Fibroblast of mammary gland (primary cell): Measurements from ENCODE around the gene FAM229A.
A peak's percentile ranks its signal among the peaks of the same experiment; 100 is the strongest.

ENCODE experiments used
- DNase-seq: peaks from one replicate; pipeline ENCODE4 v3.0.0-alpha.2; 2010; ENCODE audit warnings: low read depth
- H3K4me3 ChIP-seq: 2 replicates; pipeline ENCODE4 v1.5.1; 2011; ENCODE audit warnings: low read depth, mild to moderate bottlenecking, low read length, moderate library complexity; ENCODE audit not compliant: control insufficient read depth
- TF ChIP-seq, protein P1 (sequence below): conservative IDR thresholded peaks from 2 replicates; pipeline ENCODE4 v1.5.1; 2011; ENCODE audit warnings: low read depth, low read length, inconsistent platforms; ENCODE audit not compliant: control insufficient read depth, insufficient read depth

The FAM229A gene

GRCh38 chr1:32392325-32392724, 30.0 kb upstream of the FAM229A start:
- DNase-seq = peak; percentile 2
- TF ChIP-seq, protein P1, sequence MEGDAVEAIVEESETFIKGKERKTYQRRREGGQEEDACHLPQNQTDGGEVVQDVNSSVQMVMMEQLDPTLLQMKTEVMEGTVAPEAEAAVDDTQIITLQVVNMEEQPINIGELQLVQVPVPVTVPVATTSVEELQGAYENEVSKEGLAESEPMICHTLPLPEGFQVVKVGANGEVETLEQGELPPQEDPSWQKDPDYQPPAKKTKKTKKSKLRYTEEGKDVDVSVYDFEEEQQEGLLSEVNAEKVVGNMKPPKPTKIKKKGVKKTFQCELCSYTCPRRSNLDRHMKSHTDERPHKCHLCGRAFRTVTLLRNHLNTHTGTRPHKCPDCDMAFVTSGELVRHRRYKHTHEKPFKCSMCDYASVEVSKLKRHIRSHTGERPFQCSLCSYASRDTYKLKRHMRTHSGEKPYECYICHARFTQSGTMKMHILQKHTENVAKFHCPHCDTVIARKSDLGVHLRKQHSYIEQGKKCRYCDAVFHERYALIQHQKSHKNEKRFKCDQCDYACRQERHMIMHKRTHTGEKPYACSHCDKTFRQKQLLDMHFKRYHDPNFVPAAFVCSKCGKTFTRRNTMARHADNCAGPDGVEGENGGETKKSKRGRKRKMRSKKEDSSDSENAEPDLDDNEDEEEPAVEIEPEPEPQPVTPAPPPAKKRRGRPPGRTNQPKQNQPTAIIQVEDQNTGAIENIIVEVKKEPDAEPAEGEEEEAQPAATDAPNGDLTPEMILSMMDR = no peak
- H3K4me3 ChIP-seq = no peak overlapping the region

DNA sequence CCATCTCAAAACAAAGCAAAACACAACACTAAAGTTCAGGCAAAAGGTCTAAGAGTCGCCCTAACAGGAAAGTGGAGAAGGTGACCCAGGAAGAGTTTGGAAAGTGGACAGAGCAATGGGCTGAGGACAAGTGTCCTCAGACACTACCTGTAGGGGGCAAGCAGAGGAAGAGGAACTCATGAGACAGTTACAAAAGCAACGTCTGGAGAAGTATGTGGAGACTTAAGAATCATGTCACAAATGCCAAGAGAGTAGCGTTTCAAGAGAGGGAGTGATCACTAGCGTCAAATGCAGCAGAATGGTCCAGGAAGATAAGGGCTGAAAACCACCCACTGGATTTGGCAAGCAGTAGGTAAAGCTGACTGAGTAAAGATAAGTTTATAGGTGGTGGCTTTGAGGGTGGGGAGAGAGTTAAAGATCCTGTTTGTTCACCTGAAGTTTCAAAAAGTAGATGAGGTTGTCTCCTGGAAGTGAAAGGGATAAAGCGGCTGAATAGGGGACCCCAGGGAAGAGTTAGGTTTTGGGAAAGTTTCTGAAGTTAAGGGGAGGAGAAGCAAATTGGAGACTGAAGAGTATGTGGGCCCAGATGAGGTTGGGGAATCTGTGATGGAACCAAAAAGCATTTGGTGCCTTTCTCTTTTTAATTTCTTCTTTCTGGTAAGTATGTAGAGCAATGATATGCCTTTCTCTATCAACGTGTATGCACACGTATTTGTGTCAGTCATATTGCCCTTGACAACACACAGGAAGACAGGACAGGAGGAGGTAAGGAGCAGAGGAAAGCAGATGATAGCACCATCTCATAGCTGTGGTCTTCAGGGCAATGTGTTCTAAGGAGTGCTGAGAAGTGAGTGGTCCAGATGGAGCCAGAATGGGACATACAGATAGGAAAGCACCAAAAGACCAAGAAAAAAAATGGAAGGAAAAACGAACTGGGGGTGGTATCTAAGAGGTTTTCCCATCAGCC, 28.9 kb upstream of the FAM229A start:
- H3K4me3 ChIP-seq = no peak overlapping the region
- no peak for DNase-seq
- TF ChIP-seq, protein P1 = no peak

- TF ChIP-seq, protein P1 = no peak
- H3K4me3 ChIP-seq = no peak overlapping the region
- no peak for DNase-seq
These were observed 26.4 kb upstream of the FAM229A start for GRCh38 chr1:32388641-32389040.

GRCh38 chr1:32386676-32387392, 24.5 kb upstream of the FAM229A start:
- no peak overlapping the region for H3K4me3 ChIP-seq
- TF ChIP-seq, protein P1 = no peak
- no peak for DNase-seq

- H3K4me3 ChIP-seq = no peak overlapping the region
- TF ChIP-seq, protein P1 = no peak
- no peak for DNase-seq
These were observed 17.8 kb upstream of the FAM229A start for GRCh38 chr1:32380057-32380456.

DNA sequence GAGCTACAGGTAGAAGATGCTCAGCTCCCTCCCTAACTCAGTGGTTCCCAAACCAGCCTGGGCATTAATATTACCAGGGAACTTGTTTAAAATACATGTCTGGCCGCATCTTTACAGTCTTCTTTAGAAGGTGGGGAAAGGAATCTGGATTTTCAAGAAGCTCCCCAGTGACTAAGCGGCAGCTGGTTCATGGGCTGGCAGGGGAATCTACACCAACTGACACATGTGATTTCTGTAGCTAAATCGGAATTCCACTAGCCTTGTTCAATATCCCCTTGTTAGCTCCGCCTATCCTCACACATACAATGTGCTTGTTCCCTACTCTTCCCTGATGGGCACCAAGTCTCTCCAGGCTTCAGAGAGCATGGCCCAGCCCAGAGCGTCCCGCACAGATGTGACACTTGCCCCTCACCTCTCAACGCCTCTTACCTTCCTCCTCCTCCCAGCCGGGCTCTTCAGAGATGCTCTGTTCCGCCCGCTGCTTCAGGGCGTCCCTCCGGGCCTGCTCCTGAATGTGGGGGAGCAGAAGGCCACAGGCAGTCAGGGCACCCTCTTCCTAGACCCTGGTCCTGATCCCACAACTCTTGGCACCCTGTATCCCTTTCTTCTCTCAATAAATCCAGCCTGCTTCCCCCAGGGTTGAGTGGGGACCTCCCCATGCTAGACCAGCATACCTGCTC, 15.4 kb upstream of the FAM229A start:
- no peak for DNase-seq
- H3K4me3 ChIP-seq = no peak overlapping the region
- TF ChIP-seq, protein P1 = no peak
